H1 (cell line): ENCODE data around the gene DIP2B. TPM values are rescaled to one million over a fixed set of nuclear protein-coding genes. Genes with fewer than 3 reads are reported as not detected.

Experiments
- BACH1 ChIP-seq: IDR thresholded peaks from 2 replicates; pipeline ENCODE4 v1.6.1; 2012; ENCODE audit warnings: low read length, improper control_type of control experiment
- BRCA1 ChIP-seq: IDR thresholded peaks from 2 replicates; pipeline ENCODE4 v1.6.1; 2012; ENCODE audit warnings: low read depth, low read length, improper control_type of control experiment
- EZH2 ChIP-seq: fragments of 200-600 bp; sonication (generic); IDR thresholded peaks from 2 replicates; pipeline ENCODE4 v1.7.1; 2012; ENCODE audit warnings: low read depth, mild to moderate bottlenecking, moderate library complexity, low read length, inconsistent platforms; ENCODE audit not compliant: severe bottlenecking
- FOSL1 ChIP-seq: IDR thresholded peaks from 2 replicates; pipeline ENCODE4 v1.6.1; 2011; ENCODE audit warnings: mild to moderate bottlenecking, low read depth, low read length, moderate library complexity; ENCODE audit not compliant: insufficient read depth
- HDAC6 ChIP-seq: IDR thresholded peaks from one replicate; pipeline ENCODE4 v1.7.1; 2012; ENCODE audit warnings: low read depth, mild to moderate bottlenecking, inconsistent platforms, low read length, moderate library complexity
- RAD21 ChIP-seq, 2 experiments: IDR thresholded peaks in 1 of 2; conservative IDR thresholded peaks in 1 of 2; 2 replicates each; pipeline ENCODE4 v1.6.1; 2011; ENCODE audit warnings: low read depth in 2 of 2, low read length in 2 of 2, improper control_type of control experiment in 1 of 2, inconsistent platforms in 1 of 2, mild to moderate bottlenecking in 1 of 2, moderate library complexity in 1 of 2
- SP2 ChIP-seq: IDR thresholded peaks from 2 replicates; pipeline ENCODE4 v1.6.1; 2012; ENCODE audit warnings: mild to moderate bottlenecking, low read length, inconsistent platforms
- TBP ChIP-seq: IDR thresholded peaks from 2 replicates; pipeline ENCODE4 v1.6.1; 2011; ENCODE audit warnings: low read depth, low read length, improper control_type of control experiment
- polyA plus RNA-seq, 7 experiments: library from polyadenylated mRNA; depleted of rRNA in 3 of 7; stranded (reverse) in 5 of 7; unstranded in 2 of 7; fragments of >200 nt in 5 of 7; fragments of 200-250 nt in 2 of 7; gene quantifications; 1 replicate in 5 of 7; 2 replicates in 1 of 7; 4 replicates in 1 of 7; pipeline versions ENCODE4 v1.2.1 to v1.2.3, GENCODE V29; 2011 to 2013; ENCODE audit warnings: missing spikeins in 2 of 7, mixed read lengths in 2 of 7
- total RNA-seq: library from RNA; stranded (reverse); fragmentation: NEBNext Ultra II Directional; extraction: Animal tissue kit (Norgen Biotek cat#: 25700); gene quantifications from 2 replicates; pipeline ENCODE4 v1.2.1, GENCODE V29; 2021
- TF ChIP-seq, protein P1 (sequence below): IDR thresholded peaks from 2 replicates; pipeline ENCODE4 v1.6.1; 2011; ENCODE audit warnings: low read depth, mild to moderate bottlenecking, low read length; ENCODE audit not compliant: insufficient read depth
- TF ChIP-seq, protein P2 (sequence below): fragments of 300-600 bp; sonication (generic); IDR thresholded peaks from 2 replicates; pipeline ENCODE4 v1.7.1; 2012; ENCODE audit warnings: low read length, moderate library complexity, mild to moderate bottlenecking, inconsistent platforms; ENCODE audit not compliant: insufficient replicate concordance

Gene DIP2B
- total and polyA plus RNA-seq, 2 of the 8 experiments (the other 6 are each of a cell fraction or from before 2014, with no cell fraction given) = 11.1 to 29.6 TPM

DNA sequence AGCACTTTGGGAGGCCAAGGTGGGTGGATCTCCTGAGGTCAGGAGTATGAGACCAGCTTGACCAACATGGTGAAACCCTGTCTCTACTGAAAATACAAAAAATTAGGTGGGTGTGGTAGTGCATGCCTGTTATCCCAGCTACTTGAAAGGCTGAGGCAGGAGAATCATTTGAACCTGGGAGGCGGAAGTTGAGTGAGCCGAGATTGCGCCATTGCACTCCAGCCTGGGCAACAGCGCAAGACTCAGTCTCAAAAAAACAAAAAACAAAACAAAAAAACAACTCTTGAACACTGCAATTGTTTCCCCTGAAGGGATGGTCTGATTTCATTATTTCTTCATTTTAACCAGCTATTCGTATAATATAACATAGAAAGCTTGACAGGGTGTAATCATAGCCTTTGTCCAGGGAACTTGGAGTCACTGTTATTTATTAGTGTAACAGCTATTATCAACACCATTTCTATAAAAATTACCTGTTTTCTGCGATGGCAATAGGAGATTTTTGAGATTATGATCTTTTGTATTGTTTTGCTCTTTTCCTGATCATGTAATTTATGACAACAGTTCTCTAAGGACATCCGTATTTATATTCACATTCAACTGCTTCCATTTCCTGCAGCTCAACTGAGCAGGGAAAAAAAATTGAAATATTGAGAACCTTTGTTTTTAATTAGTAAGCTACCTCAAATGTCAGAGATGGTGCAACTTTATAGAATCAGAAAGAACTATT lies 94.7 kb downstream of the DIP2B start (continued):
- TF ChIP-seq RAD21 (IDR thresholded peaks at IDR 0.05 in 1 of 2, conservative IDR thresholded peaks at IDR 0.05 in 1 of 2; ENCODE audit: low read depth in 2 of 2, low read length in 2 of 2) (no peak), BACH1 (no peak), FOSL1 (no peak), TBP (no peak), BRCA1 (no peak), EZH2 (no peak), HDAC6 (no peak), SP2 (no peak)
- TF ChIP-seq, protein P1, sequence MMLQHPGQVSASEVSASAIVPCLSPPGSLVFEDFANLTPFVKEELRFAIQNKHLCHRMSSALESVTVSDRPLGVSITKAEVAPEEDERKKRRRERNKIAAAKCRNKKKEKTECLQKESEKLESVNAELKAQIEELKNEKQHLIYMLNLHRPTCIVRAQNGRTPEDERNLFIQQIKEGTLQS = no peak
- TF ChIP-seq, protein P2, sequence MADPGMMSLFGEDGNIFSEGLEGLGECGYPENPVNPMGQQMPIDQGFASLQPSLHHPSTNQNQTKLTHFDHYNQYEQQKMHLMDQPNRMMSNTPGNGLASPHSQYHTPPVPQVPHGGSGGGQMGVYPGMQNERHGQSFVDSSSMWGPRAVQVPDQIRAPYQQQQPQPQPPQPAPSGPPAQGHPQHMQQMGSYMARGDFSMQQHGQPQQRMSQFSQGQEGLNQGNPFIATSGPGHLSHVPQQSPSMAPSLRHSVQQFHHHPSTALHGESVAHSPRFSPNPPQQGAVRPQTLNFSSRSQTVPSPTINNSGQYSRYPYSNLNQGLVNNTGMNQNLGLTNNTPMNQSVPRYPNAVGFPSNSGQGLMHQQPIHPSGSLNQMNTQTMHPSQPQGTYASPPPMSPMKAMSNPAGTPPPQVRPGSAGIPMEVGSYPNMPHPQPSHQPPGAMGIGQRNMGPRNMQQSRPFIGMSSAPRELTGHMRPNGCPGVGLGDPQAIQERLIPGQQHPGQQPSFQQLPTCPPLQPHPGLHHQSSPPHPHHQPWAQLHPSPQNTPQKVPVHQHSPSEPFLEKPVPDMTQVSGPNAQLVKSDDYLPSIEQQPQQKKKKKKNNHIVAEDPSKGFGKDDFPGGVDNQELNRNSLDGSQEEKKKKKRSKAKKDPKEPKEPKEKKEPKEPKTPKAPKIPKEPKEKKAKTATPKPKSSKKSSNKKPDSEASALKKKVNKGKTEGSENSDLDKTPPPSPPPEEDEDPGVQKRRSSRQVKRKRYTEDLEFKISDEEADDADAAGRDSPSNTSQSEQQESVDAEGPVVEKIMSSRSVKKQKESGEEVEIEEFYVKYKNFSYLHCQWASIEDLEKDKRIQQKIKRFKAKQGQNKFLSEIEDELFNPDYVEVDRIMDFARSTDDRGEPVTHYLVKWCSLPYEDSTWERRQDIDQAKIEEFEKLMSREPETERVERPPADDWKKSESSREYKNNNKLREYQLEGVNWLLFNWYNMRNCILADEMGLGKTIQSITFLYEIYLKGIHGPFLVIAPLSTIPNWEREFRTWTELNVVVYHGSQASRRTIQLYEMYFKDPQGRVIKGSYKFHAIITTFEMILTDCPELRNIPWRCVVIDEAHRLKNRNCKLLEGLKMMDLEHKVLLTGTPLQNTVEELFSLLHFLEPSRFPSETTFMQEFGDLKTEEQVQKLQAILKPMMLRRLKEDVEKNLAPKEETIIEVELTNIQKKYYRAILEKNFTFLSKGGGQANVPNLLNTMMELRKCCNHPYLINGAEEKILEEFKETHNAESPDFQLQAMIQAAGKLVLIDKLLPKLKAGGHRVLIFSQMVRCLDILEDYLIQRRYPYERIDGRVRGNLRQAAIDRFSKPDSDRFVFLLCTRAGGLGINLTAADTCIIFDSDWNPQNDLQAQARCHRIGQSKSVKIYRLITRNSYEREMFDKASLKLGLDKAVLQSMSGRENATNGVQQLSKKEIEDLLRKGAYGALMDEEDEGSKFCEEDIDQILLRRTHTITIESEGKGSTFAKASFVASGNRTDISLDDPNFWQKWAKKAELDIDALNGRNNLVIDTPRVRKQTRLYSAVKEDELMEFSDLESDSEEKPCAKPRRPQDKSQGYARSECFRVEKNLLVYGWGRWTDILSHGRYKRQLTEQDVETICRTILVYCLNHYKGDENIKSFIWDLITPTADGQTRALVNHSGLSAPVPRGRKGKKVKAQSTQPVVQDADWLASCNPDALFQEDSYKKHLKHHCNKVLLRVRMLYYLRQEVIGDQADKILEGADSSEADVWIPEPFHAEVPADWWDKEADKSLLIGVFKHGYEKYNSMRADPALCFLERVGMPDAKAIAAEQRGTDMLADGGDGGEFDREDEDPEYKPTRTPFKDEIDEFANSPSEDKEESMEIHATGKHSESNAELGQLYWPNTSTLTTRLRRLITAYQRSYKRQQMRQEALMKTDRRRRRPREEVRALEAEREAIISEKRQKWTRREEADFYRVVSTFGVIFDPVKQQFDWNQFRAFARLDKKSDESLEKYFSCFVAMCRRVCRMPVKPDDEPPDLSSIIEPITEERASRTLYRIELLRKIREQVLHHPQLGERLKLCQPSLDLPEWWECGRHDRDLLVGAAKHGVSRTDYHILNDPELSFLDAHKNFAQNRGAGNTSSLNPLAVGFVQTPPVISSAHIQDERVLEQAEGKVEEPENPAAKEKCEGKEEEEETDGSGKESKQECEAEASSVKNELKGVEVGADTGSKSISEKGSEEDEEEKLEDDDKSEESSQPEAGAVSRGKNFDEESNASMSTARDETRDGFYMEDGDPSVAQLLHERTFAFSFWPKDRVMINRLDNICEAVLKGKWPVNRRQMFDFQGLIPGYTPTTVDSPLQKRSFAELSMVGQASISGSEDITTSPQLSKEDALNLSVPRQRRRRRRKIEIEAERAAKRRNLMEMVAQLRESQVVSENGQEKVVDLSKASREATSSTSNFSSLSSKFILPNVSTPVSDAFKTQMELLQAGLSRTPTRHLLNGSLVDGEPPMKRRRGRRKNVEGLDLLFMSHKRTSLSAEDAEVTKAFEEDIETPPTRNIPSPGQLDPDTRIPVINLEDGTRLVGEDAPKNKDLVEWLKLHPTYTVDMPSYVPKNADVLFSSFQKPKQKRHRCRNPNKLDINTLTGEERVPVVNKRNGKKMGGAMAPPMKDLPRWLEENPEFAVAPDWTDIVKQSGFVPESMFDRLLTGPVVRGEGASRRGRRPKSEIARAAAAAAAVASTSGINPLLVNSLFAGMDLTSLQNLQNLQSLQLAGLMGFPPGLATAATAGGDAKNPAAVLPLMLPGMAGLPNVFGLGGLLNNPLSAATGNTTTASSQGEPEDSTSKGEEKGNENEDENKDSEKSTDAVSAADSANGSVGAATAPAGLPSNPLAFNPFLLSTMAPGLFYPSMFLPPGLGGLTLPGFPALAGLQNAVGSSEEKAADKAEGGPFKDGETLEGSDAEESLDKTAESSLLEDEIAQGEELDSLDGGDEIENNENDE = no peak
